NCI-H1694 treated with DMSO at 0.1 percent for 48 hours (cell line): ENCODE measurements around the gene FLRT2.

Experiments
- DNase-seq: peaks from one replicate; lab custom pipeline; 2025; lab: John Stamatoyannopoulos, UW

Gene FLRT2

GRCh38 chr14:85596562-85596961, 66.6 kb downstream of the FLRT2 start:
- no peak for DNase-seq

DNA sequence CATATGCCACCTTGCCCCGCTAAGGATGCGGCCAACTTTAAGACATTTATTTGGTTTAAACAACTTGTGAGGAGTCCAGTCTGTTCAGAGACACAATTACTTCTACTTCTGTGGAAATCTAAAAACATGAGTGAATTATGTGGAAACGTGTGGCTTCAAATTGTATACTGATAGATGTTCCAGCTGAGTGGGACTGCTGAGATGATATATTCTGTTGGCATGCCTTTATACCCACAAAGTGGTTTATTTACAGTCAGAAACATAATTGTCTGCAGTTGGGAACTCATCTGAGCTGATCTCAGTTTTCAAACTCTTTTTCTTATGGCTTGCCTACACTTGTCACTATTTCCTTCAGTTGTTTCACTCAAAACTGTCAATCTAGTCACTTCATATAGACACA, 67.8 kb downstream of the FLRT2 start:
- DNase-seq, result no peak

GRCh38 chr14:85599939-85600338, 70.0 kb downstream of the FLRT2 start:
- DNase-seq, result no peak

DNA sequence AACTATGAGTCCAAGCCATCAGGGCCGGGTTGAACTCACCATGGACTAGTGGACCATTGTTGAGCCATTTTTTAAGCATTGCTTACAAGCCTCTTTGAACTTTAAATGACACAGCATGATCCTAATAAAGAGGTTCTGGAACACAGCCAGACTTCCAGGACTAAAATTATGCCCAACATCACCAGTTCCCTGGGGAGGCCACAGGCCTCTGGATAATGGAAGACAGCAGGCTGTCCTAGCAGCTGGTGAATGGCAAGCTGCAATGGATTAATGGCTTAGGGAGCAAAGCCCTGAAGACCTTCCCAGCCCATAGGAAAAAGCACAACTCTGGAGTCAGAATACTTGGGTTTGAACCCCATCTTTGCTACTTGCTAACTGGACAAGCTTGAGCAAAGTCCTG, 71.3 kb downstream of the FLRT2 start:
- peak; percentile 78 for DNase-seq

DNA sequence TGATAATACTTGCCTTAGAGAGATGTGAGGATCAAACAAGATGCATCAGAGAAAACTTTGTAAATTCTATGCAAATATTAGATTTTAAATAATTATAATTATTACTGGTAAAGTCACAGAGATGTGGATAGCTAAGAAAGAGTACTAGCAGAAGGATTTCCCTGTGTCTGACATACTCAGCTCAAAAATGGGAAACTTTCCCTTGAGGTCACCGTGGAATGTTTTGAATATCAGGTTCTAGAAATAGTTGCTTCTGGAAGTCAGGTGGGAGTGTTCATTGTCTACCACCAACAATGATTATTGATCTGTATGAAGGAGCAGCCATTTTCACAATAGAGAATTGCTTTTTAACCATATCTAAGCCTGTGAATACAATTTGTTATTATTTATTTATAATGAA, 71.7 kb downstream of the FLRT2 start:
- no peak for DNase-seq

DNA sequence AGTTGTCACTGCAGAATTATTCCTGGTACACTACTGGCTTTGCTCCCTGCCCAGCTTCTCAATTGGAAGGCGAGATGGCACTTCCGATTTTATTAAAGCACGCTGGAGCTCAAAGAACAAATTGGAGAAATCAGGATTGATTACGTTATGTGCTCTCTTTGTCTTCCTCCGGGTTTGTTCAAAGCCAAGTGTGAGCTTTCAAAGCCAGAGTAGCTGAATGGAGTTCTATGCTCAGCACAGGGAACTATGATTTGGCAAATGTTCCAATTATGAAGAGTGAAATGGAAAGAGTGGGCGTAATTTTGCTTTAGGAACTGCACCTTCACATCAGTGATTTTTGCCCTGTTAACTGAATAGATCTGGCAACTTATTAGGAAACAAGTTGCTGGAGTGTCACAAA, 72.4 kb downstream of the FLRT2 start:
- no peak for DNase-seq

DNA sequence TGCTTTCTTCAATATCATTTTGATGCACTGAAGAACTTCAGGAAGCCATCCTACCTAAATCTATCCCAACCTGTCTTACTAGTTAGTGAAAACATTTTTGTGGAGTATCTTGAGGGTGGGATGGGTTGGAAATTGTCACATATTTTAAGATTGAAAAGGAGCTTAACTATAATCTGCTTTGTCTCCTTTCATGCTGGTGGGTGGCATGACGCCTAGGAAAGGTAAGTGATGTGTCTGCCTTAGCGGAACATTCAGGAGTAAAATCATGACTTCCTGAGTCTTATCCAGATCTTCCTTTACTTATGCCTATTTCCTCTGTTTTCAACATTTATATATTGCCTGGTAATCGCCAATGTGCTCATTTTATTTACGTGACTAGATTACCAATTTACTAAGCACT, 74.1 kb downstream of the FLRT2 start:
- no peak for DNase-seq

DNA sequence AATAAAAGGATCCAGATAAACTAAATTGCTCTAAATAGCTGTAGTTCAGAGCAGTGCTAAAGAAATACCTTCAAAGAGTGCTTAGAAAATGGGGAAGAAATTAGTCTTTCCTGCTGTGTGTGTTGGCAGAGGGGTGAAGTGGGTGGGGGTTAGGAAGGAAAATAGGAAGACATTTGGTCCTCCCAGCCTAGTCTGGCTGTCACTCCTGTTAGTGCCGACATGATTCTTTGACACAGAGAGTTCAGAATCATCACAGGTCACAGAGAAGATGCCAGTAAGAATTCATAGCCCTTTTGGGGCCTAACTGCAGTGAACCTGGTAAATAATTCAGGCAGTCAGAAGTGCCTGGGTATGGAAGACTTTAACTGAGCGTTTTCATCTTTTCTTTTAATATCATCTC, 74.8 kb downstream of the FLRT2 start:
- no peak for DNase-seq

DNA sequence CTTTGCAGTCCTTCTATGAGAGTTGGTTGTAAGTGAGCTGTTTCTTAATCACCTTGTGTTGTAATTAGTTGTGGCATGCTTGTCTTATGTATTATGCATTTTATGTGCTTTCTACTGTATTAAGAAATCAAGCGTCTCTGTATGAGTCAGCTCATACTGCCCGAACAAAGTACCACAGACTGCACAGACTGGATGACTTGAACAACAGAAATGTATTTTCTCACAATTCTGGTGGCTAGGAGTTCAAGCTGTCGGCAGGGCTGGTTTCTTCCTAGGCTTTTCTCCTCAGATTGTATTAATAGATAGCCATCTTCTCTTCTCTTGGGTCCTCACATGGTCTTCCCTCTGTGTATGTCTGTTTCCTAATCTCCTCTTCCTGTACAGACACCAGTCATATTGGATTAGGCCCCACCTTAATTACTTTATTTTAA, 77.7 kb downstream of the FLRT2 start:
- DNase-seq, result no peak

DNA sequence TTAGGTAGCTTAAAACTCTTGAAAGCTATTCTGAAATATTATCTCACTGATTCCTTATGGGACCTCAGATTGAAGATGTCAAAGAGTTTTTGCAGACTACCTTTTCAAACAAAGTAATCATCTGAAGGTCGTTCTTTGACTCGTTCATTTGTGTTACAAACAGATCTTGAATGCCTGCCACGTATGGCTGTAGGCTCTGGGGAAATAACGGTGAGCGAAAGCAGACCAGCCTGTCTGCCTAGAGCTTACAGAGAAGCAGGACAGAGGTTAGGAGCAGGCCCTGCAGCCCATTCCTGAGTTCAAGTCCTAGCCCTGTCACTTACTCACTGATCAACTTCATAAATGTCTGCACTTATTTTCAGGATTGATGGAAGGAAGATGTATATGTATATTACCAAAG, 83.6 kb downstream of the FLRT2 start:
- DNase-seq, result no peak

DNA sequence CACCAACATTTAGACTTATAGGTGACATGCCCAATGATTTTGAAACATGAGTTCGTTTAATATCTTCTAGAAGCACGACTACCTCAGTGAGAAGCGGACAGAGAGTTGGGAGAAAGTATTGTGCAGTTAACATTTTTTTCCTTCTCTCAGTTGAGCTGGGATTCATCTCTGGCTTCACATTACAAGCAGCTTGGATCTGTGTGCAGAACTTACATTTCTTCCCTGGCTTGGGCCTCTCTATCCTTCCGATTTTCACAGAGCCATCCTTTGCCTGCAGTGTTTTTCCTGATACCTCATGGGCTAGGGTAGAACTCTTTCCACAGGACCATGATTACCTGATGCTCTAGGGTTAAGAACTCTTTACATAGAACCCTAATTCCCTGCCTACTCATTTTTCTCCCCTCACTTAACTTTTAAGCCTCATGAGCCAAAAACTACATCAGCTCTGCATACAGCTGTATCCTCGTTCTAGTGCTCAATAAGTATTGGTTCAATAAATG, 86.5 kb downstream of the FLRT2 start:
- no peak for DNase-seq

GRCh38 chr14:85616886-85617285, 86.9 kb downstream of the FLRT2 start:
- DNase-seq, result no peak

DNA sequence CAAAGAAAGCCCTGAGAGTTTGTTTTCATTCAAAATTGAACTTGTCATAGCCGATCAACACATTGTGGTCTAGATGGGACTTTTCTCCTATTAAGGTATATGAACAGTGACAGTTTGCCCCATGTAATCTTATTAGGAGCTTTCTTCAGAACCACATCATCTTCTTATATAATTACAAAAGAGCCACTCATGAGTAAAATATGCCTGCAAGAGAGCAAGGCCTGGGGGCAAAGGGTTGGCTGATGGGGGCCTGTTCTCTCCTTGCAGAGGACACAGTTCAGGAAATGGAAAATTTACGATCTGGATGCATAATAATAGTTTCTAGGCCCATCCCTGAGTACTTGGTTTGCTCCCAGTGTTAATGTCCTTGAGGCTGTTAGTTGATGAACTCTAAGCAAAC, 87.8 kb downstream of the FLRT2 start:
- DNase-seq, result no peak

GRCh38 chr14:85618390-85618789, 88.4 kb downstream of the FLRT2 start:
- no peak for DNase-seq

- no peak for DNase-seq
Measured at GRCh38 chr14:85618978-85619377, 89.0 kb downstream of the FLRT2 start.

DNA sequence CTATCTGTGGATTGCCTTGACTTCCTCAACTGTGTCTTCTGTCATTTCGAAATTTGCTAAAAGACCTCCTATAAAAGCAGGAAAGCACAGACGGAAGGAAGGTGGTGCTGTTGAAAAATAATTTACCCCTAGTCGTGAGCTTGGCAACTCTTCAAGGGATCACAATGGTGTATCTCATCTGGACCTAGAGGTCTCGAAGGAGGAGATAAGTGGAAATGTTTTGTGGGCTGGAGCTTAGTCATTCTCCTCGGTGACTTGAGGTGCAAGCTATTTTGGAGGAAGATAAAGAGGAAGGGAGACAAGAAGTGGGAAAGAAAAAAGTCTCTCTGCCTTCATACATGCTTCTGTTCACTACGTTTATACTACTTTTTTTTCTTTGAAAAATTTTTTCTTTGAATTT, 89.9 kb downstream of the FLRT2 start:
- DNase-seq, result no peak

DNA sequence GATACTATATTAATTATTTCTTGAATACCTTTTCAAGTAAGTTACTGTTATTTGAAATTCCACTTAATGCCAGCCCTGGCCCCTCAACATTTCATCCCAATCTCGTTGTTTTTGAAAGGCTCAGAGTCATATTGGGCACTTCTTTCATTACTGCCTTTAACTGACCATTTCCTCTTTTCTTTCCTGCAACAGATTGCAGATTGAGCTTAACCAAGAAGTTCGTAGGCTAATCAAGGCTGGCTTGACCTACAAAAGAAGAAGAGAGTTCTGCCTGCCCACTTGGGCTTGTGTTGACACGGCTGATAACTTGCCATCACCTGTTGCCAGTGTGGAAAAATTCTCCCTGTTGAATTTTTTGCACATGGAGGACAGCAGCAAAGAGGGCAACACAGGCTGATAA, 91.0 kb downstream of the FLRT2 start:
- no peak for DNase-seq

DNA sequence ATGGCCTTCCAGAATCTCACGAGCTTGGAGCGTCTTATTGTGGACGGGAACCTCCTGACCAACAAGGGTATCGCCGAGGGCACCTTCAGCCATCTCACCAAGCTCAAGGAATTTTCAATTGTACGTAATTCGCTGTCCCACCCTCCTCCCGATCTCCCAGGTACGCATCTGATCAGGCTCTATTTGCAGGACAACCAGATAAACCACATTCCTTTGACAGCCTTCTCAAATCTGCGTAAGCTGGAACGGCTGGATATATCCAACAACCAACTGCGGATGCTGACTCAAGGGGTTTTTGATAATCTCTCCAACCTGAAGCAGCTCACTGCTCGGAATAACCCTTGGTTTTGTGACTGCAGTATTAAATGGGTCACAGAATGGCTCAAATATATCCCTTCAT, 92.2 kb downstream of the FLRT2 start:
- no peak for DNase-seq

GRCh38 chr14:85622986-85623685, 93.2 kb downstream of the FLRT2 start:
- no peak for DNase-seq

GRCh38 chr14:85625925-85626585, 96.1 kb downstream of the FLRT2 start:
- DNase-seq, result no peak

GRCh38 chr14:85634205-85634604, 104.3 kb downstream of the FLRT2 start:
- DNase-seq, result no peak

- no peak for DNase-seq
Measured at GRCh38 chr14:85644211-85644610, 114.3 kb downstream of the FLRT2 start.

DNA sequence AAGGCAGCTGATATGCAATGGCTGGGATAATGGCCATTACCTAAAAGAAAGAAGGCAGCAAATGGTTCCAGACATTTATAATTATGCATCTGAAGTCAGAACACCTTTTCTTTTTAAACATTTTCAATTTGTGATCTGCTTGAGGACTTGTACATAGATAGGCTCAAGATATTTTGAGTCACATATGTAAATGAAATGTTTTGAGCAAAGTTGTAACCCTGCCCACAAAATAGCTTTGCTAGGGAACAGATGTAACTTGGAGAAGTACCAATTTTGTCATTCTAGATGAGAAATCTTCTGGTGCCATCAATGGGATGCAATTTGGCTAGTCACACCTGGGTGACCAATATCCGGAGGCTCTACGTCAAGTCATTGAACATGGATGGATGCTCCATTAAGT, 123.1 kb downstream of the FLRT2 start:
- DNase-seq, result no peak
